HG02642 (cell line): Measurements from ENCODE around the gene CLSTN3.
"Not testable (repeated sequence)": the region's sequence is repeated elsewhere in the genome, so short reads cannot be mapped to it uniquely, and the experiment has no call there.

Experiments used
- ATAC-seq: cut with Tn5 transposase; IDR thresholded peaks from one replicate; pipeline ENCODE4 v1.9.1; 2021; ENCODE audit warnings: mild to moderate bottlenecking; ENCODE audit not compliant: unreplicated experiment, poor library complexity

CLSTN3 gene

GRCh38 chr12:7103837-7104584 is 26.2 kb upstream of the CLSTN3 start:
- ATAC-seq, result no peak

GRCh38 chr12:7106082-7106481 is 24.1 kb upstream of the CLSTN3 start:
- no peak for ATAC-seq

- not testable (repeated sequence) for ATAC-seq
Measured at GRCh38 chr12:7107181-7107580, 23.0 kb upstream of the CLSTN3 start.

GRCh38 chr12:7107636-7108002 is 22.6 kb upstream of the CLSTN3 start:
- no peak for ATAC-seq

GRCh38 chr12:7108003-7108795 is 22.0 kb upstream of the CLSTN3 start:
- peak; percentile 89 for ATAC-seq

GRCh38 chr12:7108796-7109571 is 21.2 kb upstream of the CLSTN3 start, which contains the start of gene C1RL:
TSS of gene C1RL (minus strand) at chr12:7109214. CDS start at chr12:7109180, 34 bp downstream.
- ATAC-seq, result peak; percentile 45

GRCh38 chr12:7109572-7109920 is 20.6 kb upstream of the CLSTN3 start:
- no peak for ATAC-seq

GRCh38 chr12:7110661-7111060 is 19.5 kb upstream of the CLSTN3 start:
- no peak for ATAC-seq

- no peak for ATAC-seq
Measured at GRCh38 chr12:7112041-7112440, 18.1 kb upstream of the CLSTN3 start.

GRCh38 chr12:7113389-7113871 is 16.7 kb upstream of the CLSTN3 start:
- ATAC-seq, result no peak

GRCh38 chr12:7114008-7114407 is 16.2 kb upstream of the CLSTN3 start:
- ATAC-seq, result no peak

- no peak for ATAC-seq
Measured at GRCh38 chr12:7114851-7115250, 15.3 kb upstream of the CLSTN3 start.

- ATAC-seq, result no peak
Measured at GRCh38 chr12:7116196-7116595, 14.0 kb upstream of the CLSTN3 start.

- ATAC-seq, result no peak
Measured at GRCh38 chr12:7116916-7117315, 13.3 kb upstream of the CLSTN3 start.

- ATAC-seq, result no peak
Measured at GRCh38 chr12:7117670-7118069, 12.5 kb upstream of the CLSTN3 start.

GRCh38 chr12:7118881-7119280 is 11.3 kb upstream of the CLSTN3 start:
- no peak for ATAC-seq

- ATAC-seq, result no peak
Measured at GRCh38 chr12:7120166-7120565, 10.0 kb upstream of the CLSTN3 start.

- ATAC-seq, result no peak
Measured at GRCh38 chr12:7121324-7121723, 8.8 kb upstream of the CLSTN3 start.

GRCh38 chr12:7122811-7123769 is 7.1 kb upstream of the CLSTN3 start:
- ATAC-seq, result no peak
